NCI-H1694 treated with DMSO at 0.1 percent for 48 hours (cell line): ENCODE data around the gene MAML1.
A peak's percentile ranks its signal among the peaks of the same experiment; 100 is the strongest.
"Not testable (repeated sequence)": the region's sequence is repeated elsewhere in the genome, so short reads cannot be mapped to it uniquely, and the experiment has no call there.

ENCODE experiments used
- DNase-seq: peaks from one replicate; lab custom pipeline; 2025; lab: John Stamatoyannopoulos, UW

MAML1 gene

GRCh38 chr5:179732412-179732917 is at the start of gene MAML1:
TSS of gene MAML1 (plus strand) at chr5:179732822. CDS start at chr5:179733113, 291 bp downstream.
- DNase-seq: peak; percentile 97

GRCh38 chr5:179689212-179689611 is 43.4 kb upstream of the MAML1 start:
- not testable (repeated sequence) for DNase-seq

- no peak for DNase-seq
Measured at GRCh38 chr5:179694561-179694960, 38.1 kb upstream of the MAML1 start.

- no peak for DNase-seq
Measured at GRCh38 chr5:179696603-179697002, 36.0 kb upstream of the MAML1 start.

- DNase-seq: no peak
Measured at GRCh38 chr5:179697108-179697507, 35.5 kb upstream of the MAML1 start.

- not testable (repeated sequence) for DNase-seq
Measured at GRCh38 chr5:179697543-179697942, 35.1 kb upstream of the MAML1 start.

- DNase-seq: peak; percentile 92
Measured at GRCh38 chr5:179697993-179698934, 34.4 kb upstream of the MAML1 start.

GRCh38 chr5:179698935-179699615 is 33.5 kb upstream of the MAML1 start, which contains the start of gene CANX:
TSS of gene CANX (plus strand) at chr5:179698967. CDS start at chr5:179705682, 6,715 bp downstream.
- DNase-seq: no peak

- DNase-seq: no peak
Measured at GRCh38 chr5:179699616-179700237, 32.9 kb upstream of the MAML1 start.

GRCh38 chr5:179700401-179700918 is 32.2 kb upstream of the MAML1 start:
- DNase-seq: no peak

- DNase-seq: no peak
Measured at GRCh38 chr5:179716286-179716685, 16.3 kb upstream of the MAML1 start.

GRCh38 chr5:179720222-179720621 is 12.4 kb upstream of the MAML1 start:
- DNase-seq: no peak

- no peak for DNase-seq
Measured at GRCh38 chr5:179724163-179724562, 8.5 kb upstream of the MAML1 start.

- no peak for DNase-seq
Measured at GRCh38 chr5:179727106-179727505, 5.5 kb upstream of the MAML1 start.

- no peak for DNase-seq
Measured at GRCh38 chr5:179729303-179729702, 3.3 kb upstream of the MAML1 start.

GRCh38 chr5:179729727-179730126 is 2.9 kb upstream of the MAML1 start:
- no peak for DNase-seq

- no peak for DNase-seq
Measured at GRCh38 chr5:179730356-179730755, 2.3 kb upstream of the MAML1 start.

GRCh38 chr5:179730852-179731251 is 1.8 kb upstream of the MAML1 start:
- DNase-seq: no peak

GRCh38 chr5:179731791-179732411 is 721 bp upstream of the MAML1 start:
- DNase-seq: no peak

- no peak for DNase-seq
Measured at GRCh38 chr5:179732918-179733771, 523 bp downstream of the MAML1 start.

- no peak for DNase-seq
Measured at GRCh38 chr5:179733772-179734126, 1.1 kb downstream of the MAML1 start.
